K562 (cell line): ENCODE results near the gene KLHDC7B.

Experiments used
- ASH1L ChIP-seq: fragments of 450-650 bp; IDR thresholded peaks from 2 replicates; pipeline ENCODE4 v1.6.1; 2018; ENCODE audit warnings: borderline replicate concordance, mild to moderate bottlenecking, low read depth; ENCODE audit not compliant: partially characterized antibody
- BRCA1 ChIP-seq, 2 experiments: fragments of 450-650 bp in 1 of 2; sonication (generic) in 1 of 2; formaldehyde crosslinking in 1 of 2; IDR thresholded peaks; 2 replicates each; pipeline versions ENCODE4 v1.5.0 to v1.6.1; 2017 to 2020; ENCODE audit warnings: mild to moderate bottlenecking in 1 of 2, missing genetic modification reagents in 1 of 2
- HLTF ChIP-seq: fragments of 450-650 bp; IDR thresholded peaks from 2 replicates; pipeline ENCODE4 v1.6.1; 2016
- PHF8 ChIP-seq: fragments of 200-600 bp; sonication (generic); IDR thresholded peaks from 2 replicates; pipeline ENCODE4 v1.6.1; 2012; ENCODE audit warnings: mixed run types, mild to moderate bottlenecking, inconsistent platforms, low read length, moderate library complexity, borderline replicate concordance
- REST ChIP-seq, 2 experiments: fragments of 450-650 bp; formaldehyde crosslinking in 1 of 2; IDR thresholded peaks; 2 replicates each; pipeline versions ENCODE4 v1.4.0 to v1.6.1; 2014 to 2020; ENCODE audit warnings: mild to moderate bottlenecking in 2 of 2, borderline replicate concordance in 1 of 2, low read depth in 1 of 2
- SP1 ChIP-seq: sonication (generic); formaldehyde crosslinking; IDR thresholded peaks from 2 replicates; pipeline ENCODE4 v1.8.1; 2022; ENCODE audit warnings: mild to moderate bottlenecking, missing genetic modification reagents
- TAF1 ChIP-seq: IDR thresholded peaks from 2 replicates; pipeline ENCODE4 v1.6.1; 2011; ENCODE audit warnings: mild to moderate bottlenecking, low read length, moderate library complexity; ENCODE audit not compliant: insufficient read depth, control insufficient read depth, severe bottlenecking; ENCODE audit errors: extremely low read depth
- TF ChIP-seq, protein P1 (sequence below): sonication (generic); formaldehyde crosslinking; IDR thresholded peaks from 2 replicates; pipeline ENCODE4 v1.8.1; 2023; ENCODE audit warnings: mild to moderate bottlenecking, missing genetic modification reagents, moderate library complexity
- TF ChIP-seq, protein P2 (sequence below): sonication (generic); formaldehyde crosslinking; IDR thresholded peaks from 2 replicates; pipeline ENCODE4 v1.5.0; 2020; ENCODE audit warnings: missing genetic modification reagents

DNA sequence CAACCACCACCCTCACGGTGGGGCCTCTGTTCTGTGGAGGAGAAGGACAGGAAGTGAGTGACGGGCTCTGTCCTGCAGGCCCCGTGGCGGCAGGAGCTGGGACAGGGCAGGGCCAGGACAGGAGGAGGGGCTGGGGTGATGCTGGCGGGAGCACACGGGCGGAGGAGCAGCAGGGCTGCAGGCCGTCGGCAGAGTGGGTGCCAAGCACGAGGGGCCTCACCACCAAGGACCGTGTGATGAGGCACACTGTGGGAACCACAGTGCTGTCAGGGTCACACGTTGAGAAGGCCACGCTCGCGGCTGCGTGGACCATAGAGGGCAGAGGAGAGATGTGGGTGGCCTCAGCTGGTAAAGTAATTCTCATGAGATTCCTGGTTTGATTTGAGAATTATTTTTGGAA, 28.8 kb upstream of the KLHDC7B start:
- TF ChIP-seq, protein P1, sequence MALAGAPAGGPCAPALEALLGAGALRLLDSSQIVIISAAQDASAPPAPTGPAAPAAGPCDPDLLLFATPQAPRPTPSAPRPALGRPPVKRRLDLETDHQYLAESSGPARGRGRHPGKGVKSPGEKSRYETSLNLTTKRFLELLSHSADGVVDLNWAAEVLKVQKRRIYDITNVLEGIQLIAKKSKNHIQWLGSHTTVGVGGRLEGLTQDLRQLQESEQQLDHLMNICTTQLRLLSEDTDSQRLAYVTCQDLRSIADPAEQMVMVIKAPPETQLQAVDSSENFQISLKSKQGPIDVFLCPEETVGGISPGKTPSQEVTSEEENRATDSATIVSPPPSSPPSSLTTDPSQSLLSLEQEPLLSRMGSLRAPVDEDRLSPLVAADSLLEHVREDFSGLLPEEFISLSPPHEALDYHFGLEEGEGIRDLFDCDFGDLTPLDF (CRISPR knock-in tag): no peak
- TF ChIP-seq REST (IDR thresholded peaks at IDR 0.05; ENCODE audit: borderline replicate concordance): no peak
- no peak for TF ChIP-seq REST (CRISPR knock-in tag; IDR thresholded peaks at IDR 0.05; ENCODE audit: low read depth)
- TF ChIP-seq ASH1L: no peak
- TF ChIP-seq PHF8: no peak
- TF ChIP-seq BRCA1 (IDR thresholded peaks at IDR 0.05): no peak
- no peak for TF ChIP-seq BRCA1 (CRISPR knock-in tag; IDR thresholded peaks at IDR 0.05)
- no peak for TF ChIP-seq TAF1
- TF ChIP-seq SP1 (CRISPR knock-in tag): no peak
- TF ChIP-seq, protein P2, sequence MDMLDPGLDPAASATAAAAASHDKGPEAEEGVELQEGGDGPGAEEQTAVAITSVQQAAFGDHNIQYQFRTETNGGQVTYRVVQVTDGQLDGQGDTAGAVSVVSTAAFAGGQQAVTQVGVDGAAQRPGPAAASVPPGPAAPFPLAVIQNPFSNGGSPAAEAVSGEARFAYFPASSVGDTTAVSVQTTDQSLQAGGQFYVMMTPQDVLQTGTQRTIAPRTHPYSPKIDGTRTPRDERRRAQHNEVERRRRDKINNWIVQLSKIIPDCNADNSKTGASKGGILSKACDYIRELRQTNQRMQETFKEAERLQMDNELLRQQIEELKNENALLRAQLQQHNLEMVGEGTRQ (CRISPR knock-in tag): no peak
- no peak for TF ChIP-seq HLTF
